Cardiac muscle cell (in vitro differentiated cells and primary cell): Measurements from ENCODE around the gene RIPK1. TPM values are rescaled to one million over a fixed set of nuclear protein-coding genes. Genes with fewer than 3 reads are reported as not detected.
A peak's percentile ranks its signal among the peaks of the same experiment; 100 is the strongest.

Experiments
- DNase-seq, 2 donors: peaks; one replicate each; pipeline versions ENCODE4 v3.0.0 to v3.0.0-alpha.2; 2010 to 2017; ENCODE audit warnings: low read depth in 1 of 2, low spot score in 1 of 2
- H3K27ac ChIP-seq: fragments of 200-600 bp; sonication (generic); 2 replicates; pipeline ENCODE4 v1.5.1; 2016
- H3K27me3 ChIP-seq: fragments of 200-600 bp; sonication (generic); 2 replicates; pipeline ENCODE4 v1.6.0; 2016; ENCODE audit warnings: control low read depth
- H3K36me3 ChIP-seq: fragments of 200-600 bp; sonication (generic); 2 replicates; pipeline ENCODE4 v1.5.1; 2016; ENCODE audit warnings: control low read depth
- H3K4me1 ChIP-seq: fragments of 200-600 bp; sonication (generic); 2 replicates; pipeline ENCODE4 v1.8.1; 2017; ENCODE audit warnings: low read depth, mild to moderate bottlenecking, mixed run types
- H3K4me3 ChIP-seq: fragments of 200-600 bp; sonication (generic); 2 replicates; pipeline ENCODE4 v1.5.1; 2016; ENCODE audit warnings: mild to moderate bottlenecking
- H3K9me3 ChIP-seq: fragments of 200-600 bp; sonication (generic); 2 replicates; pipeline ENCODE4 v1.5.1; 2017; ENCODE audit warnings: low read depth, mild to moderate bottlenecking, control low read depth
- CTCF ChIP-seq: IDR thresholded peaks from 2 replicates; pipeline ENCODE4 v1.5.1; 2012; ENCODE audit warnings: low read depth, mild to moderate bottlenecking, low read length
- polyA plus RNA-seq: library from polyadenylated mRNA; unstranded; fragments of >200 nt; fragmentation: Nextera tagmentation; extraction: Ambion mirVana; gene quantifications from 2 replicates; pipeline ENCODE4 v1.2.1, GENCODE V29; 2016
- total RNA-seq: library from RNA; depleted of rRNA; stranded (reverse); fragments of >200 nt; gene quantifications from 2 replicates; pipeline ENCODE4 v1.2.3, GENCODE V29; 2016

The RIPK1 gene
- total and polyA plus RNA-seq, 2 experiments from 2014 or later, result 3.4 to 7.4 TPM

- H3K36me3 ChIP-seq, result no peaks in the 10 kb centered on the region
- no peak overlapping the region for H3K27ac ChIP-seq
- TF ChIP-seq CTCF, result no peak
- DNase-seq, result no peak
- H3K27me3 ChIP-seq, result no peaks in the 10 kb centered on the region
- H3K4me1 ChIP-seq, result peaks cover 16% of the 10 kb centered on the region
- no peak overlapping the region for H3K4me3 ChIP-seq
- no peaks in the 10 kb centered on the region for H3K9me3 ChIP-seq
Observed at GRCh38 chr6:3033652-3034051, 34.6 kb upstream of the RIPK1 start.

GRCh38 chr6:3035397-3035796 lies 32.9 kb upstream of the RIPK1 start:
- no peak overlapping the region for H3K27ac ChIP-seq
- no peak for DNase-seq
- peaks cover 31% of the 10 kb centered on the region for H3K4me1 ChIP-seq
- H3K4me3 ChIP-seq, result no peak overlapping the region
- H3K36me3 ChIP-seq, result no peaks in the 10 kb centered on the region
- no peaks in the 10 kb centered on the region for H3K9me3 ChIP-seq
- no peak for TF ChIP-seq CTCF
- no peaks in the 10 kb centered on the region for H3K27me3 ChIP-seq

GRCh38 chr6:3036861-3037637 lies 31.2 kb upstream of the RIPK1 start:
- TF ChIP-seq CTCF, result no peak
- no peak for DNase-seq
- Histone ChIP-seq H3K27me3 (no peaks in the 10 kb centered on the region), H3K4me1 (peaks cover 38% of the 10 kb centered on the region), H3K27ac (no peak overlapping the region), H3K4me3 (no peak overlapping the region), H3K36me3 (no peaks in the 10 kb centered on the region), H3K9me3 (no peaks in the 10 kb centered on the region)

- no peaks in the 10 kb centered on the region for H3K36me3 ChIP-seq
- TF ChIP-seq CTCF, result no peak
- no peak for DNase-seq
- H3K27me3 ChIP-seq, result no peaks in the 10 kb centered on the region
- no peak overlapping the region for H3K4me3 ChIP-seq
- peak overlapping the region; percentile 69 for H3K27ac ChIP-seq
- H3K9me3 ChIP-seq, result no peaks in the 10 kb centered on the region
- H3K4me1 ChIP-seq, result peaks cover 38% of the 10 kb centered on the region
Observed at GRCh38 chr6:3037638-3038365, 30.5 kb upstream of the RIPK1 start.

- no peak overlapping the region for H3K4me3 ChIP-seq
- H3K27ac ChIP-seq, result peak overlapping the region; percentile 40
Observed at GRCh38 chr6:3039384-3039783, 28.9 kb upstream of the RIPK1 start.

More at GRCh38 chr6:3039384-3039783, 28.9 kb upstream of the RIPK1 start:
- peaks cover 38% of the 10 kb centered on the region for H3K4me1 ChIP-seq
- DNase-seq, result no peak
- H3K9me3 ChIP-seq, result no peaks in the 10 kb centered on the region
- H3K27me3 ChIP-seq, result no peaks in the 10 kb centered on the region
- no peak for TF ChIP-seq CTCF
- H3K36me3 ChIP-seq, result no peaks in the 10 kb centered on the region
